Neural cell (in vitro differentiated cells): ENCODE measurements around the gene PLEKHG3. TPM values are rescaled to one million over a fixed set of nuclear protein-coding genes. Genes with fewer than 3 reads are reported as not detected.
"Not testable (repeated sequence)": the region's sequence is repeated elsewhere in the genome, so short reads cannot be mapped to it uniquely, and the experiment has no call there.

Experiments
- H2AFZ ChIP-seq: fragments of 200-600, 300-800 bp; sonication (generic), shearing (Covaris generic); 2 replicates; pipeline ENCODE4 v1.6.0; 2014; ENCODE audit warnings: low read depth, mild to moderate bottlenecking, antibody characterized with exemption, low read length, moderate library complexity
- H3F3A ChIP-seq: fragments of 200-600 bp; shearing (Covaris generic); 2 replicates; pipeline ENCODE4 v1.6.1; 2016; ENCODE audit warnings: mild to moderate bottlenecking, moderate library complexity, mixed read lengths, antibody characterized with exemption, low read length; ENCODE audit not compliant: insufficient read depth, poor library complexity, severe bottlenecking
- H3K27ac ChIP-seq: fragments of 200-600, 300-800 bp; sonication (generic), shearing (Covaris generic); 2 replicates; pipeline ENCODE4 v1.5.1; 2014; ENCODE audit warnings: mild to moderate bottlenecking, low read length, moderate library complexity
- H3K27me3 ChIP-seq: fragments of 300-800, 200-600 bp; sonication (generic), shearing (Covaris generic); 2 replicates; pipeline ENCODE4 v1.6.0; 2014; ENCODE audit warnings: mild to moderate bottlenecking, low read depth, low read length, moderate library complexity; ENCODE audit not compliant: insufficient read depth
- H3K36me3 ChIP-seq: fragments of 300-800, 200-600 bp; sonication (generic), shearing (Covaris generic); 2 replicates; pipeline ENCODE4 v1.5.1; 2014; ENCODE audit warnings: mild to moderate bottlenecking, antibody characterized with exemption, low read length, moderate library complexity; ENCODE audit not compliant: insufficient read depth
- H3K4me2 ChIP-seq: fragments of 300-800, 200-600 bp; sonication (generic), shearing (Covaris generic); 2 replicates; pipeline ENCODE4 v1.6.0; 2014; ENCODE audit warnings: mild to moderate bottlenecking, low read length
- H3K4me3 ChIP-seq: fragments of 300-800, 200-600 bp; sonication (generic), shearing (Covaris generic); 2 replicates; pipeline ENCODE4 v1.5.1; 2014; ENCODE audit warnings: mild to moderate bottlenecking, low read length, moderate library complexity
- H3K79me2 ChIP-seq: fragments of 200-600 bp; shearing (Covaris generic); replicated peaks from 2 replicates; pipeline ENCODE4 v1.6.0; 2014; ENCODE audit warnings: mild to moderate bottlenecking, low read length, moderate library complexity; ENCODE audit not compliant: insufficient read depth
- H3K9ac ChIP-seq: fragments of 300-800, 200-600 bp; sonication (generic), shearing (Covaris generic); 2 replicates; pipeline ENCODE4 v1.6.1; 2016; ENCODE audit warnings: mild to moderate bottlenecking, low read length, mixed read lengths
- H3K9me2 ChIP-seq: fragments of 200-600 bp; shearing (Covaris generic); 2 replicates; pipeline ENCODE4 v1.6.1; 2016; ENCODE audit warnings: mild to moderate bottlenecking, low read length, mixed read lengths; ENCODE audit not compliant: insufficient read depth
- H3K9me3 ChIP-seq: fragments of 200-600, 300-800 bp; sonication (generic), shearing (Covaris generic); 2 replicates; pipeline ENCODE4 v1.6.1; 2016; ENCODE audit warnings: mild to moderate bottlenecking, mixed run types, low read length, moderate library complexity, mixed read lengths
- H4K20me1 ChIP-seq: fragments of 200-600 bp; shearing (Covaris generic); 2 replicates; pipeline ENCODE4 v1.6.1; 2016; ENCODE audit warnings: mild to moderate bottlenecking, mixed run types; ENCODE audit not compliant: insufficient read depth
- EZH2 ChIP-seq: fragments of 200-600, 300-800 bp; shearing (Covaris generic), sonication (generic); IDR thresholded peaks from 2 replicates; pipeline ENCODE4 v1.6.1; 2014; ENCODE audit warnings: antibody characterized with exemption, low read length, borderline replicate concordance, mild to moderate bottlenecking; ENCODE audit not compliant: insufficient read depth, poor library complexity, severe bottlenecking
- MXI1 ChIP-seq: fragments of 450-650 bp; conservative IDR thresholded peaks from 2 replicates; pipeline ENCODE4 v1.6.1; 2014; ENCODE audit warnings: antibody characterized with exemption, mild to moderate bottlenecking; ENCODE audit not compliant: poor library complexity, severe bottlenecking
- RAD21 ChIP-seq: fragments of 450-650 bp; conservative IDR thresholded peaks from 2 replicates; pipeline ENCODE4 v1.6.1; 2014; ENCODE audit warnings: antibody characterized with exemption, mild to moderate bottlenecking, moderate library complexity
- SMC3 ChIP-seq: fragments of 450-650 bp; conservative IDR thresholded peaks from 2 replicates; pipeline ENCODE4 v1.6.1; 2014; ENCODE audit warnings: antibody characterized with exemption, mild to moderate bottlenecking, moderate library complexity; ENCODE audit not compliant: poor library complexity
- TAF1 ChIP-seq: IDR thresholded peaks from 2 replicates; pipeline ENCODE4 v1.6.1; 2012; ENCODE audit warnings: low read depth
- polyA plus RNA-seq: library from polyadenylated mRNA; depleted of rRNA; stranded (reverse); fragments of >200 nt; gene quantifications from 2 replicates; pipeline ENCODE4 v1.2.3, GENCODE V29; 2014
- TF ChIP-seq, protein P1 (sequence below): IDR thresholded peaks from 2 replicates; pipeline ENCODE4 v1.6.1; 2012; ENCODE audit warnings: borderline replicate concordance

Gene PLEKHG3
- polyA plus RNA-seq, 1 donor from 2014 or later = 15.8 TPM

DNA sequence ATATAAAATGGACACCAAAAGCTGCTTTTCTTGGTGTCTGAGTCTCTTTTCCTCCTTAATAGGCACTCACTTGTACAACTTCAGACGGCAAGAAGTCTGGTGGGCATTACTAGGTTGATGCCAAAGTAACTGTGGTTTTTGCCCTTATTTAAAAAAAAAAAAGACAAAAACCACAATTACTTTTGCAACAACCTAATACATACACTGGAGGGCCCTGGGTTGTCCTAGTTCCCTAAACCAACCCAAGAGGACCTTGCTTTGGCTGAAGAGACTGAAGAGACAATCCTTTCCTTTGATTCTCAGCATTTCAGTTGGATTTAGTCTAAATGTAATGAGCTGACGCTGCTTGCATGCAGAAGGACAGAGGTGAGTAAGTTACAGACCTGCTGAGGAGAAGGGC is 16.2 kb upstream of the PLEKHG3 start:
- Histone ChIP-seq H3K9me2 (no peaks in the 10 kb centered on the region), H3K9ac (no peak overlapping the region), H3K79me2 (no peaks in the 10 kb centered on the region), H3F3A (no peaks in the 10 kb centered on the region), H3K4me2 (no peak overlapping the region), H3K36me3 (no peaks in the 10 kb centered on the region), H3K27ac (no peak overlapping the region), H4K20me1 (no peaks in the 10 kb centered on the region), H3K4me3 (no peak overlapping the region), H3K27me3 (no peaks in the 10 kb centered on the region), H3K9me3 (no peaks in the 10 kb centered on the region), H2AFZ (no peak overlapping the region)
- TF ChIP-seq SMC3 = no peak

DNA sequence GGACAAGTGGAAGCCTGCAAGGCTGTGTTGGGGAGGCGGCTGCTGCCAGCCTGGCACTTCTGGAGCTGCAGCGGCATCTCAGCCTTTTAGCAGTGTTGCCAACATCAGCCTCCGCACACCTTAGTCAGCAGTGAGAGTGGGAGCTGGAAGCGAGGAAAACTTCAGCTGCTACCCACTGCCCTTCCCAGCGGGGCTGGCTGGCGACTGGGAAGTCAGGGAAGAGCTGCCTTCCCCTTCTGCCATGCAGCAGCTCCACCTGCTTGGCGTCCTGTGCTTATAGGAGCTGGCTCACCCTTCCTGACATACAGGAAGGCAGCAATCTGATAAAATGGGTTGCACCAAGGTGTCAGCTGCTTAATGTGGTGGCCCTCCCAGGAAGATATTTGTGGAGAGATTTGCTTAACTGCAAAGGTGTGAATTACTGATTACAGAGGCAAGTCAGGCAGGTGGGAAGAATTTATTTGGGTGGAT is 15.4 kb upstream of the PLEKHG3 start:
- Histone ChIP-seq H4K20me1 (no peaks in the 10 kb centered on the region), H2AFZ (no peak overlapping the region), H3K79me2 (no peaks in the 10 kb centered on the region), H3K9ac (no peak overlapping the region), H3K36me3 (no peaks in the 10 kb centered on the region), H3K27me3 (no peaks in the 10 kb centered on the region), H3F3A (no peaks in the 10 kb centered on the region), H3K27ac (no peak overlapping the region), H3K9me2 (no peaks in the 10 kb centered on the region), H3K4me3 (no peak overlapping the region), H3K4me2 (no peak overlapping the region), H3K9me3 (no peaks in the 10 kb centered on the region)
- TF ChIP-seq MXI1 (no peak), EZH2 (no peak)

DNA sequence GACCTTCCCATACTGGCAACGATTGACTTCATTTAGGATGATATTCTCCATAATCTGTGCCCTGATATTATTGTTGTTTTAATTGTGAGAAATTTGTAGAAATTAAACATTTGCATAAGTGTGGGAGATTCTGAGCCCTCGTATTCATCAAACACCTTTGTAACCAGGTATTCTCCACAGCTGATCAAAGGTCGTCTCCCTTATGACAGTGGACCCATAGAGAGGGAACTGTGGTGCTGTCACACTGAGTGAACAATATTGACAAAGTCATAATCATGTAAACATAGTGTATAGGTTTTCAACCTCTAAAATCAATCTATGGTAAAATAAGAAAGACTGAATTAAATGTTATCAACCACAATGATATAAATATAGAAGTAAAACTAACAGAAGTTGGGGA is 14.9 kb upstream of the PLEKHG3 start:
- H3K27me3 ChIP-seq = no peaks in the 10 kb centered on the region
- no peak overlapping the region for H2AFZ ChIP-seq
- no peaks in the 10 kb centered on the region for H3K9me3 ChIP-seq
- no peak overlapping the region for H3K9ac ChIP-seq
- no peaks in the 10 kb centered on the region for H3K79me2 ChIP-seq
- no peaks in the 10 kb centered on the region for H4K20me1 ChIP-seq
- no peak for TF ChIP-seq EZH2
- TF ChIP-seq TAF1 = no peak
- no peak for TF ChIP-seq RAD21
- TF ChIP-seq MXI1 = no peak
- TF ChIP-seq, protein P1, sequence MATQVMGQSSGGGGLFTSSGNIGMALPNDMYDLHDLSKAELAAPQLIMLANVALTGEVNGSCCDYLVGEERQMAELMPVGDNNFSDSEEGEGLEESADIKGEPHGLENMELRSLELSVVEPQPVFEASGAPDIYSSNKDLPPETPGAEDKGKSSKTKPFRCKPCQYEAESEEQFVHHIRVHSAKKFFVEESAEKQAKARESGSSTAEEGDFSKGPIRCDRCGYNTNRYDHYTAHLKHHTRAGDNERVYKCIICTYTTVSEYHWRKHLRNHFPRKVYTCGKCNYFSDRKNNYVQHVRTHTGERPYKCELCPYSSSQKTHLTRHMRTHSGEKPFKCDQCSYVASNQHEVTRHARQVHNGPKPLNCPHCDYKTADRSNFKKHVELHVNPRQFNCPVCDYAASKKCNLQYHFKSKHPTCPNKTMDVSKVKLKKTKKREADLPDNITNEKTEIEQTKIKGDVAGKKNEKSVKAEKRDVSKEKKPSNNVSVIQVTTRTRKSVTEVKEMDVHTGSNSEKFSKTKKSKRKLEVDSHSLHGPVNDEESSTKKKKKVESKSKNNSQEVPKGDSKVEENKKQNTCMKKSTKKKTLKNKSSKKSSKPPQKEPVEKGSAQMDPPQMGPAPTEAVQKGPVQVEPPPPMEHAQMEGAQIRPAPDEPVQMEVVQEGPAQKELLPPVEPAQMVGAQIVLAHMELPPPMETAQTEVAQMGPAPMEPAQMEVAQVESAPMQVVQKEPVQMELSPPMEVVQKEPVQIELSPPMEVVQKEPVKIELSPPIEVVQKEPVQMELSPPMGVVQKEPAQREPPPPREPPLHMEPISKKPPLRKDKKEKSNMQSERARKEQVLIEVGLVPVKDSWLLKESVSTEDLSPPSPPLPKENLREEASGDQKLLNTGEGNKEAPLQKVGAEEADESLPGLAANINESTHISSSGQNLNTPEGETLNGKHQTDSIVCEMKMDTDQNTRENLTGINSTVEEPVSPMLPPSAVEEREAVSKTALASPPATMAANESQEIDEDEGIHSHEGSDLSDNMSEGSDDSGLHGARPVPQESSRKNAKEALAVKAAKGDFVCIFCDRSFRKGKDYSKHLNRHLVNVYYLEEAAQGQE = no peak
- H3K36me3 ChIP-seq = no peaks in the 10 kb centered on the region
- no peak overlapping the region for H3K4me3 ChIP-seq
- H3K4me2 ChIP-seq = no peak overlapping the region
- no peaks in the 10 kb centered on the region for H3K9me2 ChIP-seq
- no peaks in the 10 kb centered on the region for H3F3A ChIP-seq
- H3K27ac ChIP-seq = no peak overlapping the region

DNA sequence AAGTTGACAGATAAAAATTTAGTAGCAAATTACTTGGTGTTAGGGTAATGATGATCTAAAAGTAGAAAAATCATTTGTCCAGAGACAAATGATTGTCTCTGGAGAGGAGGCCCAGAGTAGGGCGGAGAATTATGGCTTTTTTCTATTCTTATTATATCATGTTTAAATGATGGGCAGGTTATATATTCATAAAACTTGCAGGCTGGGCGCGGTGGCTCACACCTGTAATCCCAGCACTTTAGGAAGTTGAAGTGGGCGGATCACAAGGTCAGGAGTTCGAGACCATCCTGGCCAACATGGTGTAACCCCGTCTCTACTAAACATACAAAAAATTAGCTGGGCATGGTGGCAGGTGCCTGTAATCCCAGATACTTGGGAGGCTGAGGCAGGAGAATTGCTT is 13.6 kb upstream of the PLEKHG3 start:
- not testable (repeated sequence) for H3K27ac ChIP-seq, H3K36me3 ChIP-seq, H3K4me3 ChIP-seq, H3F3A ChIP-seq, H3K9me2 ChIP-seq, H3K9me3 ChIP-seq, H3K4me2 ChIP-seq, H3K9ac ChIP-seq, H4K20me1 ChIP-seq, H3K79me2 ChIP-seq, H2AFZ ChIP-seq, H3K27me3 ChIP-seq
